Measurements from ENCODE around the gene TNKS2.

Gene TNKS2

DNA sequence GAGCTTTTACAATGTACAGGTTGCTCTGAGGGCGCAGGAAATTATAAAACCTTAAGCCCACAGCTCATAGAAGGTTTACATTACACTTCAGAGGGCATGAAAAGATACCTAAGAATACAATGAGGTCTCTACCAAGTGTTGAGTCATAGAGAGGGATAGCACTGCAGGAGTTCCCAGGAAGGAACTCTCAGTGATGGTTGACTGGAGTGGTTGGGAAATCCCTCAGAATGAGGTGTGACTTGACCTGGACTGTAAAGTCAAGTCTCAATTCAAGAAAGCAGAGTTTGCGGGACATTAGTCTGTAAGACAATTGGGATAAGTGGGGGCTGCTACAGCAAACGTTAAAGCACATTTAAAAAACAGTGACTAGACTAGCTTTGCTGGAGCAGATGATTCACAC, 21.9 kb downstream of the TNKS2 start:
- TF ChIP-seq CTCF (IDR thresholded peaks at IDR 0.05; ENCODE audit: insufficient read depth, missing control alignments), result no peak
- FAIRE-seq (no peak), DNase-seq (ENCODE audit: insufficient read length, low spot score) (no peak)

GRCh38 chr10:91824076-91824475, 25.9 kb downstream of the TNKS2 start:
- FAIRE-seq (peak; percentile 16), DNase-seq (ENCODE audit: insufficient read length, low spot score) (no peak)
- no peak for TF ChIP-seq CTCF (IDR thresholded peaks at IDR 0.05; ENCODE audit: insufficient read depth, missing control alignments)

- no peak for TF ChIP-seq CTCF (IDR thresholded peaks at IDR 0.05; ENCODE audit: insufficient read depth, missing control alignments)
- FAIRE-seq (no peak), DNase-seq (ENCODE audit: insufficient read length, low spot score) (no peak)
Measured at GRCh38 chr10:91829268-91829667, 31.0 kb downstream of the TNKS2 start.

DNA sequence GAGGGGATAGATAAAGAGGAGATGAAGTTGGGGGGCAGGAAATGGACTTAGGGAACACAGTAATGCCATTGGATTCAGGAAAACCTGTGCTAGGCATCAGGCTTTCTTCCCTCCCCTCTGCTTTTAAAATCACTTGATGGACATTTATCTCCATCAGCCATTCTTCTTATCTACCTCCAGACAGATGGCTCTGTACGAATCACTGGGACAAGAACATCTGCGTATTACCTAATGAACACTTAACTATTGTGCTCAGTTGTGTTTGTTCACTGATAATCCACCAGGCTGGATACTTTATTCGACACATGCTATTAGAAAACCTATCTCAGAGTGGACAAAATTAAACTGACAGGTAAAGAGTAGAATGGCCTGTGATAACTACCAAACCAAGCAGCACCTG, 40.0 kb downstream of the TNKS2 start:
- peak; percentile 23 for DNase-seq (ENCODE audit: insufficient read length, low spot score)
- peak; percentile 92 for FAIRE-seq
- TF ChIP-seq CTCF (IDR thresholded peaks at IDR 0.05; ENCODE audit: insufficient read depth, missing control alignments), result no peak

DNA sequence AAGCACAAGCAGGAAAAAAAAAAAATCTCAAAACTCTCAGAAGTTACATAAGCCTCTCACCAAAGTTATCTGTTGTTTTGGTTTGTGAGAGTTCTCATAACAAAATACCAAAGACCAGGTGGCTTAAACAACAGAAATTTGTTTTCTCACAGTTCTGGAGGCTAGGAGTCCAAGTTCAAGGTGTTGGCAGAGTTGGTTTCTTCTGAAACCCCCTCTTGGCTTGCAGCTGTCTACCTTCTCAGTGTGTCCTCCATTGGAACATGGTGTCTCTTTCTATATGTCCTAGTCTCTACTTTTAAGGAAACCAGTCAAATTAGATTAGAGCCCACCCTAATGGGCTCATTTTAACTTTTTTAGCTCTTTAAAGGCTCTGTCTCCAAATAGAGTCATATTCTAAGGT, 44.9 kb downstream of the TNKS2 start:
- TF ChIP-seq CTCF (IDR thresholded peaks at IDR 0.05; ENCODE audit: insufficient read depth, missing control alignments), result no peak
- DNase-seq (ENCODE audit: insufficient read length, low spot score) (no peak), FAIRE-seq (no peak)

DNA sequence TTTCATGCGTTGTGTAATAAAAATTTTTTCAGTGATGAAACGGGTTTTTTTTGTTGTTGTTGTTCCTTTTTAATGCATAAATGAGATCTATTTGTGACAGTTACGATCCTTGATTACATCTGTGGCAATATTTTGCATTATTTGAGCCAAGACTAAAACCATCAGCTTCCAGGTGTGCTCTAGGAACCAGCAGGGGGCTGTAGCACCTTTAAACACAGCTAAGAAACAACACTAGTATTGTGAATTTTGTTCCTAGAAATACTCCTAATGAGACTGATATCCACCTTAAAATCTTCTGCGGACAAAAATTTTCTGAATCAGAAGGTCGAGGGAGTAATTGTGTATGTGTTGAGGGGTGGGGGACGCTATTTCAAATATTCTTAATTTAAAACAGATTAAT, 58.4 kb downstream of the TNKS2 start:
- peak; percentile 59 for TF ChIP-seq CTCF (IDR thresholded peaks at IDR 0.05; ENCODE audit: insufficient read depth, missing control alignments)
- FAIRE-seq (peak; percentile 6), DNase-seq (ENCODE audit: insufficient read length, low spot score) (no peak)

DNA sequence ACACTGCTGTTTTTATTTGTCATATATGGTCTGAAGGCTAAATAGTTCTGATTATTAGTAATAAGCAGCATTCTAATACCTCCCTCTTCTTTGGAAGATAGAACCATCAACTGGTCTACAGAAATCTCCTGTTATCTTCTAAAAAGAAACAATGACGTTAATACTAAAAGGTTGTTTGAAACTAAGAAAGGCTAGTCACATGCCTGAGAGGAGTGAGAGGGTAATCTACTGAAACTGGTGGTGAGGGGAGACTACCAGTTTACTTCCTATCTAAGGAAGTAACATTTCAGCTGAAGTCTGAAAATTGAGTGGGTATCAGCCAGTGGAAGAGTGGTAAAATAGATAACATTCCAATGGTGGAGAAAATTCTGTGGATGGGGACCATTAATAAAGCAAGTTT, 62.7 kb downstream of the TNKS2 start:
- no peak for TF ChIP-seq CTCF (IDR thresholded peaks at IDR 0.05; ENCODE audit: insufficient read depth, missing control alignments)
- FAIRE-seq, result no peak
- DNase-seq (ENCODE audit: insufficient read length, low spot score), result no peak

Data from D721Med (cell line).